Smooth muscle cell of the brain vasculature (primary cell): ENCODE results near the gene INTS11.

Experiments used
- DNase-seq: peaks from one replicate; pipeline ENCODE4 v3.0.0-alpha.2; 2012; ENCODE audit warnings: low read depth, low spot score

Gene INTS11

DNA sequence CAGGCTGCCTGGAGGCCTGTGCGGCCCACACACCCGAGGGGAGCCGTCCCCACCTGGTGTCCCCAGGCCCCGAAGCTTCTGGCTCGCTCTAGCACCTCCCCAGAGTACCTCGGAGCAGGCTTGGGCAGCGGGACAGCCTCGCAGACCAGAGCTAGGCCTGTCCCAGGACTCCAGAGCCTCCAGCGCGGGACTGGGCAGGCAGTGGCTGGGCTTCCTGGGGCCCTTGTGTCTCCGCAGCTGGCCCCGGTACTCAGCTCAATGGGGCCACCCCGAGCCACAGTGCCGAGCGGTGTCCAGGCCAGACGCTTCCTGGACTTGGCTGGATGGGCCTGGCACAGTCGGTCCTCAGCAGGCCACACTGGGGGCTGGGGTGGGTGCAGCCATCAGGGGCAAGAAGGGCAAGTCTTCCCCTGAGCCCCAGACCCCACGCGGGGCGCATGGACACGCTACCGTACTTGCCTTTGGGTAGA, 39.3 kb downstream of the INTS11 start:
- DNase-seq: no peak

- no peak for DNase-seq
Measured at GRCh38 chr1:1284221-1285101, 40.0 kb downstream of the INTS11 start.

DNA sequence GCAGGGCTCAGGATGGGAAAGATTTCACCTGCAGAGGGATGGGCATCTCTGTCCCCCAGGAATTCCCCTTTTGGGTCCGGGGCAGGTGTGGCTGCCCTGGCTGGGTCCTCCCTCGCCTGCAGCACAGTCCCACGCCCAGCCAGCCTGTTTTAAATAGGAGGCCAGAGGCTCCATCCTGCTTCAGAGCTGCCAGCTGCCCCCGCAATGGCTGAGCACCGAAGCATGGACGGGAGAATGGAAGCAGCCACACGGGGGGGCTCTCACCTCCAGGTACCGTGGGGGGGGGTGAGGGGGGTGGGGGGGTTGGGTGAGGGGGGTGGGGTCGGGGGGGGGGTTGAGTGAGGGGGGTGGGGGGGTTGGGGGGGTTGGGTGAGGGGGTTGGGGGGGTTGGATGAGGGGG, 40.6 kb downstream of the INTS11 start:
- DNase-seq: no peak

GRCh38 chr1:1282998-1283397, 41.5 kb downstream of the INTS11 start:
- DNase-seq: no peak

DNA sequence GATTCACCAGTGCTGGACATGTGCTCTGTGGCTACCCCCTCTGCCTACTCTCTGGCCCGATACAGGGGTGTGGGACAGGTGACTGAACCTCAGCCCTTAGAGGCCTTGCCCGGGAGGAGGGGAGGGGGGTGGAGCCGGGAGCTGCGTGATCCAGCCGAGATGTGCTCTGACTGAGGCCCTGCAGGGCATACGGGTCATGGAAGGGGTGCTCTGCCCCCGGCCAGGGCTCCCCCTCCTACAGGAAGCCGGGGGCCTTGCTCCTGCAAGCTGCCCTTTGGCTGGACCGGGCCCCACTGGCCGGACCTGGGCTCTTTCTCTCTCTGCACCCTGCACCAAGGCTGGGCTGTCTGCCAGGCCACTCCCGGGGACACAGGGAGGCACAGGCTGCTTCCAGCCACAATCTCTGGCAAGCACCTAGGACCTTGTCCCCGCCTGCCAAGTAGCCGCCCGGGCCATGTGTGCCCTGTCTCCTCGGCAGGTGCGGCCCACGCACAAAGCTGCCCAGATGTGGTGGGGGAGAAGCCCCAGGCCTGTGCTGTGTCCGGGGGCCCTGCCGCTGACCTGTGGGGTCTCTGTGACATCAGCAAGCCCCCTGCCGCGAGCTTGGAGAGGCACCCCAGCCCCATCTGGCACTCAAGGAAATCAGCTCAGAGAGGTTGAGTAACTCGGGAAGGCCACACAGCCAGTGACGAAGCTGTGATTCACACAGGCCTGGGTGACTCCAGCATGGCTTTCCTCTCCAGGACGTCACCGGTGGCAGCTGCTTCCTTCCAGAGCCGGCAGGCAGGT, 42.7 kb downstream of the INTS11 start:
- DNase-seq: no peak

DNA sequence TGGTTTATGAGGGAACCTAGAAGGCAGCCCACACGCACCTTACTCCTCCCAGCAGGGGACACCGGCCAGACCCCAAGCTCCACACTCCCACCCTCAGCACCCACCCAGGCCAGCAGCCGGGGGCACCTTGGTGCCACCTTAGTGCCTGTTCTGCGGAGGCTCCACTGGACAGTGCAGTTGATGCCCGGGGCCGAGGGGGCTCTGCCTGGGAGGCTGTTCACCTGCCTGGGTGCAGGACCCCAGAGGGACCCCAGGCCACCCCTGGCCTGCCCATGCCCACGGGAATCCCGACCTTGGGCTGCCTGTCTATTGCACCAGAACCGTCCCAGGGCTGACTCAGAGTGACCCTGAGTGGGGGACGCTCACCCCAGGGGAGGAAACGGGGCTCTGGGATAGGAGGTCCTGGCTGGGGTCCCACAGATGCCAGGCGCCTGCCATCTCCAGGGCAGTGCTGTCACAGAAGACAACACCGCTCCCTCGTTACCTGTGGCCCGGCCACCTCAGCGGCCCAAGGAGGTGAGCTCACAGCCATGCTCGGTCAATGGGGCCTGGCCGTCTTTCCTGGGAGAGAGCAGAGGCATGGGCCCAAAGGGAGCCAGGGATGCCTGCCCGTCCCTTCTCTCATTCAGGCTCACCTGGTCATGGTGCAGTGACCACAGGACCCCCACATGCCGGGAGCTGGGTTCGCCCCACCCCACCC, 43.5 kb downstream of the INTS11 start:
- DNase-seq: no peak

DNA sequence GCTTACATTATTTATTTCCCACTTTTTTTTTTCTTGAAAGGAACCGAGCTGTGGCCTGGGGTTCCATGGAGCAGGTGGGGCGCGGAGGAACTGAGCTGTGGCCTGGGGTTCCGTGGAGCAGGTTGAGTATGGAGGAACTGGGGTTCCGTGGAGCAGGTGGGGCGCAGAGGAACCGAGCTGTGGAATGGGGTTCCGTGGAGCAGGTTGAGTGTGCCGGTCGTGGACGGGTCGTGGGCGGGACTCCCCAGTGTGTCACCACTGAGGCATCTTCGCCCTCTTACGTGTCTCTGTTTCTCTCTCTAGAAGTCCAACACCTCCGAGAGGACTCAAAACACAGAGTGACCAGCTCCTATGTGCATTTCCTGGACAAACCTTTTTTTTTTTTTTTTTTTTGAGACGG, 45.4 kb downstream of the INTS11 start:
- no peak for DNase-seq

DNA sequence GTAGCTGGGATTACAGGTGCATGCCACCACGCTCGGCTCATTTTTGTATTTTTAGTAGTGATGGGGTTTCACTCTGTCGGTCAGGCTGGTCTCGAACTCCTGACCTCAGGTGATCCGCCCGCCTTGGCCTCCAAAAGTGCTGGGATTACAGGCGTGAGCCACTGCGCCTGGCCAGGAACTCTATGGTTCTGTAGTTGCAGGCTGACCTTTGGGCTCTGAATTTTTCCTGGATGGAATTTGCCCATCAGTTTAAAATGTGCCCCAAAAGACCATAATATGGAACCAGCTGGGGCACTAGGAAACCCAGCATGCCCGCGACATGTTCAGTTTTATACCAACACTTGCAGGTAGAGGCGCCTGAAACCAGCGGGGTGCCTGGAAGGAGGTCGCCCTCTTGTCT, 45.8 kb downstream of the INTS11 start:
- no peak for DNase-seq

DNA sequence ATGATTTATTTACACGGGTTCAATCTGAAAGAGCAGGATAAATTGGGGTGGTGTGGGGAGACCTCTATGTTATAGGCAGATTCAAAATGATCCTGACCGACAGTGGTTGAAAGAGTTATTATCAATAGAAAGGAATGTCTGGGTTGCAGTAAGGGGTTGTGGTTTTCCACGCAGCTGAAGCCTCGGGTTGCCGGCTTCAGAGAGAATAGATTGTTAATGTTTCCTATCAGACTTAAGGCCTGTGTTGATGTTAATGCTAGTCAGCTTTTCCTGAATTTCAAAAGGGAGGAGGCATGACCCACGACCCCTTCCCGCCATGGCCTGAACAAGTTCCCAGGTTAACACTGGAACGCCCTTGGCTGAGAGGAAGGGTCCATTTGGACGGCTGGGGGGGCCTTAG, 48.6 kb downstream of the INTS11 start:
- DNase-seq: no peak

DNA sequence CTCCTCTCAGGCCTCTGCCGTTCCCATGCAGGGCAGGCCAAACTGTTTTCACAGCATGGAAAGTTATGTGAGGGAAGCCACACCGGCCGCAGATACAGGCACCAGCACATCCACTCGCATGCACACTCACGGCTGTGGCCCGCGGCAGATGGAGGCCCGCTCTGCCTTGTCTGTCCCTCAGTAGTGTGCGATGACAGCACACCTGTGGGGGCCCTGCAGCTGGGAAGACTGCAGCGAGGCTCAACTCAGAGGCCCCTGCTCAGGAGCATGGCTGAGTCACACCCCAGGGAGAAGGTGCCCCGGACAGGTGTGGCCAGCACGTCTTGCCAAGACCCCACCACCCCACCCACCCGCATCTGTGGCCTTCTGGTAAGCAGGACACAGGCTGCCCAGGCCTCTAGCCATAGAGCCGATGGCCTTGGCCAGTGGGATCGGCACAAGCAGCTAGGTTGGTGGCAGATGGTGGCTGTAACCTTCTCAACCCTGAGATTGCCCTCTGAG, 49.5 kb downstream of the INTS11 start:
- no peak for DNase-seq

GRCh38 chr1:1274299-1274930, 50.0 kb downstream of the INTS11 start:
- DNase-seq: no peak

GRCh38 chr1:1273512-1274298, 50.8 kb downstream of the INTS11 start, which contains the start of gene UBE2J2:
UBE2J2 (minus strand) TSS chr1:1273854; CDS start chr1:1267992, 5,862 bp downstream.
- DNase-seq: peak; percentile 75

DNA sequence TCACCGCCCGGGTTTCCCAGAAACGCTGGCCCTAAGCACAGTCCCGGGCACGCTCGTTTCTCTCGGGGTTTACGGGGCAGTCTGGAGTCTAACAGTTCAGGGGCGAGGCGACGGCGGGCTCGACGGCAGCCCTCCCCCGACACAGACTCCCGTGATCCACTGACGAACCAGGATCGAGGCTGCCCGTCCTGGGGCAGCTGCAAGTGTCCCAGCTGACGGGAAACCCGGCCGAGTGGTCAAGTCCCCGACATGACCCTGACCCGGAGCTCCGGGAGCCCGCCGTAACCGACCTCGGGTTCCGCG, 51.3 kb downstream of the INTS11 start:
- no peak for DNase-seq

DNA sequence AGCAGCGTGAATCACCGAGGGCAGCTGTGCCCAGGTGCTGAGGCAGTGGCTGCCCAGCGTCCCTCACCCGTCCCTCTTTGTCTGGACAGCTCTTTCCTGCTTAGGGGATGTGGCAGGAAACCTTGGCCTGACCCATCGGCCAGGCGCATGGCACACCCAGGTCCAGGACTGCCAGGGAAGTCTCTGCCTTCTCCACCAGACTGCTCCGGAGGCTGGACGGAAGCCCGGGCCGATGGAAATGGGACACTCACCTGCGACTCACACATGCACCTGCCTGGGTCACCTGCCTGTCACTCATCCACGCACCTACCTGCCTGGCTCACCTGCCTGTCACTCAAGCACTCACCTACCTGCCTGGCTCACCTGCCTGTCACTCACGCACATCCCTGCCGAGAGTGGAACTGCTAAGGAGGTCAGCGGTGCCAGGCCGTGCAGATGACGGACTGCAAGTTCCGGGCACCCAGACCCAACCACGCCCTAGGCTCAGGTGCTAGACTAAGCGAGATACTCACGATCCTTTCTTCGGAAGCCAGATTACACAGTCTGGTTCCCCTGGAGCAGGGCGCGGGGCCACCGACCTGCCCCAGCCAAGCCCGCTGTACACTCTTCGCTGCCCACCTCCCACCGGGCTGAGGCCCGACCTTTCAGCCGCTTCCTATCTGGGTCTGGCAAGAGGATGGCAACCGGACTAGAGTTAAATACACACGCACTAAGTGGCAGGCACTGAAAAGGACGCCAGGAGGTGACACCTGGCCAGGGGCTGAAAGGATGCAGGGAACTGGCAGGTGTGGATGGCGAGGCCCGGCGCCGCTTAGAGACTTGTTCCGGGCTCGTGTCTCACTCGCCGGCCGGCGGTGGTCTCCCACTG, 51.9 kb downstream of the INTS11 start:
- DNase-seq: no peak

GRCh38 chr1:1270813-1271212, 53.6 kb downstream of the INTS11 start:
- DNase-seq: no peak

GRCh38 chr1:1268284-1268682, 56.2 kb downstream of the INTS11 start:
- no peak for DNase-seq

GRCh38 chr1:1267488-1268283, 56.8 kb downstream of the INTS11 start:
- DNase-seq: no peak

GRCh38 chr1:1264868-1265272, 59.6 kb downstream of the INTS11 start:
- peak; percentile 68 for DNase-seq

DNA sequence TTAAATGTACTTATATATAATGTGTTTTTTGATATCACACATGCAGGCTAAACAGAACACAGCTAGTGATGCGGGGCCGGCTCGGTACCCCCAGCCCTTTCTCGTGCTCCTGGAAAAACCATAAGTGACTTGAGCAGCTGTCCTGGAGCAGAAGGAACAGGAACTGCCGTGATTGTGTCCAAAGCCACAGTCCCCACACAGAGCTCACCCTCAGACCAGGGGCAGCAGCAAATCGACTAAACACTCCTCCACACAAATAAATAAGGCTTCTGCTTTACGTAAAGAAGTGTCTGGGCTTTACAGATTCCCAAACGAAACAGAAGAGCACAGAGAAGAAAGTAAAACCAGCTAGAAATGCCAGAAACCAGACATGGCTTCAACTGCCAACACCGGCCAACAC, 60.4 kb downstream of the INTS11 start:
- DNase-seq: no peak
